ENCODE data around the gene TMEM204.

TMEM204 gene

DNA sequence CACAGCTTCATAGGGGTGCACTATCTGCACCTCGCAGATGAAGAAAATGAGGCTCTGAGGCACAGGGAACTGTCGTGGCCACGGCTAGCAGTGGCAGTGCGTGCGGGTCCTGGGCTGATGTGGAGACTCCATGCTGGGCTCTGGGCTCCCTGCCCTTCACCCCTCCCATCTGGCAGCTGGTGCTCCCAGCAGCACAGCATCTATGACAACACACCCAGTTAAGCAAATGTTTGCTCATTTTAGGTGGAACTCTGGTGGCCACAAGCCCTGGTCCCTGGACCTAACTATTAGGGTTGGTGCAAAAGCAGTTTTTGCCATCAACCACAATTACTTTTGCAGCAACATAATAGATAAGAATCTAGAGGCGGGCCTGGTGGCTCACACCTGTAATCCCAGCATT lies 47.5 kb downstream of the TMEM204 start:
- Histone ChIP-seq H3K4me1 (ENCODE audit: control insufficient read depth, insufficient read depth, low read length) (no peaks in the 10 kb centered on the region), H3K4me3 (ENCODE audit: low read depth, low read length) (no peak overlapping the region), H3K36me3 (ENCODE audit: control insufficient read depth in 2 of 2, insufficient read depth in 1 of 2, low read length in 2 of 2) (peaks cover 3 to 74% of the 10 kb centered on the region in 2 experiments; a peak in 2 of 3 replicates), H3K9me3 (ENCODE audit: control insufficient read depth, insufficient read depth, low read depth, low read length) (no peaks in the 10 kb centered on the region), H3K27ac (ENCODE audit: extremely low read depth, low read depth, low read length) (no peak overlapping the region)
- CTCF ChIA-PET = no interaction called here
- TF ChIP-seq ZNF76 (tag by site-specific recombination; IDR thresholded peaks at IDR 0.05; ENCODE audit: borderline replicate concordance, low read depth) = no peak
- TF ChIP-seq, protein P1, sequence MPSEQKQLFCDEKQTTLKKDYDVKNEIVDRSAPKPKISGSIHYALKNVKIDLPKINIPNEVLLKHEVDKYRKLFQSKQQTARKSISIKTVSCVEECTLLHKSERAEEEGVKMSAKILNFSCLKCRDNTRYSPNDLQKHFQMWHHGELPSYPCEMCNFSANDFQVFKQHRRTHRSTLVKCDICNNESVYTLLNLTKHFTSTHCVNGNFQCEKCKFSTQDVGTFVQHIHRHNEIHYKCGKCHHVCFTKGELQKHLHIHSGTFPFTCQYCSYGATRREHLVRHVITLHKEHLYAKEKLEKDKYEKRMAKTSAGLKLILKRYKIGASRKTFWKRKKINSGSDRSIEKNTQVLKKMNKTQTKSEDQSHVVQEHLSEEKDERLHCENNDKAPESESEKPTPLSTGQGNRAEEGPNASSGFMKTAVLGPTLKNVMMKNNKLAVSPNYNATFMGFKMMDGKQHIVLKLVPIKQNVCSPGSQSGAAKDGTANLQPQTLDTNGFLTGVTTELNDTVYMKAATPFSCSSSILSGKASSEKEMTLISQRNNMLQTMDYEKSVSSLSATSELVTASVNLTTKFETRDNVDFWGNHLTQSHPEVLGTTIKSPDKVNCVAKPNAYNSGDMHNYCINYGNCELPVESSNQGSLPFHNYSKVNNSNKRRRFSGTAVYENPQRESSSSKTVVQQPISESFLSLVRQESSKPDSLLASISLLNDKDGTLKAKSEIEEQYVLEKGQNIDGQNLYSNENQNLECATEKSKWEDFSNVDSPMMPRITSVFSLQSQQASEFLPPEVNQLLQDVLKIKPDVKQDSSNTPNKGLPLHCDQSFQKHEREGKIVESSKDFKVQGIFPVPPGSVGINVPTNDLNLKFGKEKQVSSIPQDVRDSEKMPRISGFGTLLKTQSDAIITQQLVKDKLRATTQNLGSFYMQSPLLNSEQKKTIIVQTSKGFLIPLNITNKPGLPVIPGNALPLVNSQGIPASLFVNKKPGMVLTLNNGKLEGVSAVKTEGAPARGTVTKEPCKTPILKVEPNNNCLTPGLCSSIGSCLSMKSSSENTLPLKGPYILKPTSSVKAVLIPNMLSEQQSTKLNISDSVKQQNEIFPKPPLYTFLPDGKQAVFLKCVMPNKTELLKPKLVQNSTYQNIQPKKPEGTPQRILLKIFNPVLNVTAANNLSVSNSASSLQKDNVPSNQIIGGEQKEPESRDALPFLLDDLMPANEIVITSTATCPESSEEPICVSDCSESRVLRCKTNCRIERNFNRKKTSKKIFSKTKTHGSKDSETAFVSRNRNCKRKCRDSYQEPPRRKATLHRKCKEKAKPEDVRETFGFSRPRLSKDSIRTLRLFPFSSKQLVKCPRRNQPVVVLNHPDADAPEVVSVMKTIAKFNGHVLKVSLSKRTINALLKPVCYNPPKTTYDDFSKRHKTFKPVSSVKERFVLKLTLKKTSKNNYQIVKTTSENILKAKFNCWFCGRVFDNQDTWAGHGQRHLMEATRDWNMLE (tag by site-specific recombination; conservative IDR thresholded peaks at IDR 0.05; ENCODE audit: low read depth) = no peak
- TF ChIP-seq GLIS2 (tag by site-specific recombination; IDR thresholded peaks at IDR 0.05) = no peak
- no peak for TF ChIP-seq ZNF514 (tag by site-specific recombination; IDR thresholded peaks at IDR 0.05)
- TF ChIP-seq ZNF510 (tag by site-specific recombination; IDR thresholded peaks at IDR 0.05; ENCODE audit: insufficient replicate concordance) = no peak
- no peak for TF ChIP-seq ZNF157 (tag by site-specific recombination; IDR thresholded peaks at IDR 0.05)
- no peak for TF ChIP-seq ZNF654 (tag by site-specific recombination; IDR thresholded peaks at IDR 0.05; ENCODE audit: low read depth)
- no peak for TF ChIP-seq ZNF558 (tag by site-specific recombination; IDR thresholded peaks at IDR 0.05)
- TF ChIP-seq KLF7 (tag by site-specific recombination; IDR thresholded peaks at IDR 0.05; ENCODE audit: borderline replicate concordance) = no peak
- TF ChIP-seq ZNF473 (tag by site-specific recombination; IDR thresholded peaks at IDR 0.05) = no peak
- TF ChIP-seq ZNF24 (tag by site-specific recombination; IDR thresholded peaks at IDR 0.05) = no peak
- TF ChIP-seq GLIS1 (tag by site-specific recombination; IDR thresholded peaks at IDR 0.05) = no peak
- no peak for TF ChIP-seq ZNF785 (tag by site-specific recombination; IDR thresholded peaks at IDR 0.05)
- TF ChIP-seq, protein P2, sequence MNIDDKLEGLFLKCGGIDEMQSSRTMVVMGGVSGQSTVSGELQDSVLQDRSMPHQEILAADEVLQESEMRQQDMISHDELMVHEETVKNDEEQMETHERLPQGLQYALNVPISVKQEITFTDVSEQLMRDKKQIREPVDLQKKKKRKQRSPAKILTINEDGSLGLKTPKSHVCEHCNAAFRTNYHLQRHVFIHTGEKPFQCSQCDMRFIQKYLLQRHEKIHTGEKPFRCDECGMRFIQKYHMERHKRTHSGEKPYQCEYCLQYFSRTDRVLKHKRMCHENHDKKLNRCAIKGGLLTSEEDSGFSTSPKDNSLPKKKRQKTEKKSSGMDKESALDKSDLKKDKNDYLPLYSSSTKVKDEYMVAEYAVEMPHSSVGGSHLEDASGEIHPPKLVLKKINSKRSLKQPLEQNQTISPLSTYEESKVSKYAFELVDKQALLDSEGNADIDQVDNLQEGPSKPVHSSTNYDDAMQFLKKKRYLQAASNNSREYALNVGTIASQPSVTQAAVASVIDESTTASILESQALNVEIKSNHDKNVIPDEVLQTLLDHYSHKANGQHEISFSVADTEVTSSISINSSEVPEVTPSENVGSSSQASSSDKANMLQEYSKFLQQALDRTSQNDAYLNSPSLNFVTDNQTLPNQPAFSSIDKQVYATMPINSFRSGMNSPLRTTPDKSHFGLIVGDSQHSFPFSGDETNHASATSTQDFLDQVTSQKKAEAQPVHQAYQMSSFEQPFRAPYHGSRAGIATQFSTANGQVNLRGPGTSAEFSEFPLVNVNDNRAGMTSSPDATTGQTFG (tag by site-specific recombination; IDR thresholded peaks at IDR 0.05; ENCODE audit: borderline replicate concordance) = no peak
- no peak for TF ChIP-seq PRDM1 (tag by site-specific recombination; IDR thresholded peaks at IDR 0.05)
- TF ChIP-seq ZNF791 (tag by site-specific recombination; IDR thresholded peaks at IDR 0.05) = no peak
- TF ChIP-seq ZNF707 (tag by site-specific recombination; IDR thresholded peaks at IDR 0.05) = no peak
- TF ChIP-seq IKZF3 (tag by site-specific recombination; IDR thresholded peaks at IDR 0.05) = no peak
- POLR2A ChIA-PET = no interaction called here

DNA sequence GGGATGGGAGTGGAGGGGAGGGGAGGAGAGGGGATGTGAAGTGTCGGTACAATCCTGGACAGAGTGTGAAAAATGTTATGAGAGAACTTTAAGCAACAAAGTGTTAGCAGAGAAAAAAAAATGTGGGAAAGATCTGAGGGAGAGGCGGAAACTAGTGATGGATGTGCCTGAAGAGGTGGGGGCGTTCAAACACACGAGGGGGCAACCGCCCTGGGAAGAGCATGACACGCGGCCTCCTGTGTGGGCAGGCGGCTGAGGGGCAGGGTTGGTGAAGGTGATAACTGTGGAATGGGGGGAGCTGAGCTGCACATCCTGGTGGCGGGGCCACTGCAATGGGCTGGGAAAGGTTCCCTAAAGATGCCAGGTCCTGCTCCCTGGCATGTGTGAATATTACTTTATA lies 48.3 kb downstream of the TMEM204 start:
- H3K36me3 ChIP-seq (ENCODE audit: control insufficient read depth in 2 of 2, insufficient read depth in 1 of 2, low read length in 2 of 2) = peaks cover 7 to 80% of the 10 kb centered on the region in 2 experiments; a peak in 2 of 3 replicates
- ChIA-PET POLR2A (no interaction called here), CTCF (no interaction called here)
- no peaks in the 10 kb centered on the region for H3K4me1 ChIP-seq (ENCODE audit: control insufficient read depth, insufficient read depth, low read length)
- no peak for TF ChIP-seq ZNF394 (tag by site-specific recombination; IDR thresholded peaks at IDR 0.05; ENCODE audit: borderline replicate concordance)
- peak; percentile 84 for TF ChIP-seq EGR2 (tag by site-specific recombination; IDR thresholded peaks at IDR 0.05; ENCODE audit: low read depth)
- no peak for TF ChIP-seq ZNF529 (tag by site-specific recombination; IDR thresholded peaks at IDR 0.05; ENCODE audit: insufficient replicate concordance)
- TF ChIP-seq ZFHX2 (tag by site-specific recombination; conservative IDR thresholded peaks at IDR 0.05) = peak; percentile 62
- no peaks in the 10 kb centered on the region for H3K9me3 ChIP-seq (ENCODE audit: control insufficient read depth, insufficient read depth, low read depth, low read length)
- no peak overlapping the region for H3K4me3 ChIP-seq (ENCODE audit: low read depth, low read length)
- no peak overlapping the region for H3K27ac ChIP-seq (ENCODE audit: extremely low read depth, low read depth, low read length)
